GM21423 (cell line): ENCODE results near the gene RAB11FIP4.

ENCODE experiments used
- ATAC-seq: cut with Tn5 transposase; IDR thresholded peaks from one replicate; pipeline ENCODE4 v1.9.1; 2021; ENCODE audit warnings: mild to moderate bottlenecking, moderate library complexity; ENCODE audit not compliant: unreplicated experiment

RAB11FIP4 gene

GRCh38 chr17:31496601-31497000 lies 105.1 kb downstream of the RAB11FIP4 start:
- no peak for ATAC-seq

- no peak for ATAC-seq
These were observed 106.0 kb downstream of the RAB11FIP4 start for GRCh38 chr17:31497431-31497830.

GRCh38 chr17:31497994-31498826 lies 106.7 kb downstream of the RAB11FIP4 start:
- ATAC-seq = no peak

GRCh38 chr17:31499771-31500554 lies 108.5 kb downstream of the RAB11FIP4 start:
- ATAC-seq = no peak

- no peak for ATAC-seq
These were observed 115.0 kb downstream of the RAB11FIP4 start for GRCh38 chr17:31506517-31506916.

- peak; percentile 65 for ATAC-seq
These were observed 117.0 kb downstream of the RAB11FIP4 start for GRCh38 chr17:31508288-31509094.

GRCh38 chr17:31509095-31509804 lies 117.8 kb downstream of the RAB11FIP4 start:
- peak; percentile 13 for ATAC-seq

GRCh38 chr17:31509805-31510177 lies 118.3 kb downstream of the RAB11FIP4 start:
- ATAC-seq = no peak

GRCh38 chr17:31510308-31511194 lies 119.1 kb downstream of the RAB11FIP4 start:
- no peak for ATAC-seq

GRCh38 chr17:31511195-31511578 lies 119.7 kb downstream of the RAB11FIP4 start:
- ATAC-seq = no peak

- ATAC-seq = no peak
These were observed 120.1 kb downstream of the RAB11FIP4 start for GRCh38 chr17:31511580-31511979.

- ATAC-seq = no peak
These were observed 120.7 kb downstream of the RAB11FIP4 start for GRCh38 chr17:31512104-31512740.

GRCh38 chr17:31512796-31513195 lies 121.3 kb downstream of the RAB11FIP4 start:
- ATAC-seq = no peak

- ATAC-seq = no peak
These were observed 122.4 kb downstream of the RAB11FIP4 start for GRCh38 chr17:31513731-31514427.

GRCh38 chr17:31515267-31515666 lies 123.8 kb downstream of the RAB11FIP4 start:
- ATAC-seq = no peak

GRCh38 chr17:31517524-31517923 lies 126.0 kb downstream of the RAB11FIP4 start:
- ATAC-seq = no peak

- ATAC-seq = no peak
These were observed 127.0 kb downstream of the RAB11FIP4 start for GRCh38 chr17:31518478-31518877.

- ATAC-seq = no peak
These were observed 130.3 kb downstream of the RAB11FIP4 start for GRCh38 chr17:31521632-31522283.
